ENCODE data around the gene PDE4D. TPM values are rescaled to one million over a fixed set of nuclear protein-coding genes. Genes with fewer than 3 reads are reported as not detected.

PDE4D gene
- total RNA-seq, 1 experiment from 2014 or later, result 2.1 TPM

DNA sequence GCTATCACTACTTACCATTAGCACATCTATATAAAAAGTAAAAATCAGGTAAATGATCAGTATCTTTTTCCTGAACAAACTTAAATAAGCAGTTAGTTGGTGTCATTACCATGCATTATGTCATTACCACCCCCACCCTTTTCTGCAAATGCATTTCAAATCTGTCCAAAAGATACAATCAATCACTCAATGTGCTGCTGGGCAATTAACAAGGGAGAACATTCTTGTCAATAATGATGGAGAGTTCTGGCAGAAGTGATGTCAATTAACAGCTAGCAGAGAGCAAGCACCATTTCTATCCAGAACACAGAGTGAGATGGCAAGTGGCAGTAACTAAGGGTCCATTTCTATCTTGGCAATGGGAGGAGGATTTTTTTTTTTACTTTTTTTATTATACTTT lies 3.5 kb upstream of the PDE4D start:
- Histone ChIP-seq H2BK12ac (ENCODE audit: insufficient read length, low read depth, low read length) (no peak overlapping the region), H3K18ac (ENCODE audit: insufficient read length, low read depth, low read length) (no peak overlapping the region), H3K27me3 (ENCODE audit: insufficient read depth, low read length) (peaks cover 16% of the 10 kb centered on the region; the same call in 1 of the 2 replicates), H2BK5ac (ENCODE audit: insufficient read length, low read length) (no peak overlapping the region), H3K27ac (ENCODE audit: insufficient read length, low read depth, low read length) (no peak overlapping the region), H3K4ac (ENCODE audit: low read depth, low read length) (no peak overlapping the region), H3K4me2 (ENCODE audit: insufficient read depth, insufficient read length, low read length) (no peak overlapping the region), H2BK120ac (ENCODE audit: low read depth, low read length, poor library complexity, severe bottlenecking) (no peak overlapping the region), H2AK5ac (ENCODE audit: insufficient read length, low read length) (no peak overlapping the region), H3K9me3 (ENCODE audit: control insufficient read depth, low read depth, low read length) (no peaks in the 10 kb centered on the region), H2BK15ac (ENCODE audit: low read depth, low read length) (no peak overlapping the region), H3K14ac (ENCODE audit: insufficient read depth, low read length) (no peak overlapping the region), H2BK20ac (ENCODE audit: low read depth, low read length, poor library complexity, severe bottlenecking) (no peak overlapping the region), H4K91ac (ENCODE audit: insufficient read length, low read depth, low read length) (no peak overlapping the region), H3K4me1 (ENCODE audit: insufficient read depth, low read length) (no peaks in the 10 kb centered on the region), H4K5ac (ENCODE audit: insufficient read length, low read depth, low read length) (no peak overlapping the region), H3K56ac (ENCODE audit: insufficient read length, low read depth, low read length) (no peak overlapping the region), H3K9ac (ENCODE audit: extremely low read depth, insufficient read length, low read length) (no peak overlapping the region), H3K23me2 (ENCODE audit: insufficient read length, low read depth, low read length, poor library complexity, severe bottlenecking) (peaks cover 20% of the 10 kb centered on the region), H3K23ac (ENCODE audit: insufficient read length, low read depth, low read length) (no peak overlapping the region), H3K79me1 (ENCODE audit: insufficient read depth, low read depth, low read length, poor library complexity, severe bottlenecking) (no peaks in the 10 kb centered on the region), H4K8ac (replicated peaks; ENCODE audit: insufficient read length, low read depth, low read length) (no peak overlapping the region), H3K79me2 (ENCODE audit: insufficient read depth, low read length) (no peaks in the 10 kb centered on the region), H3T11ph (ENCODE audit: low read length) (no peak overlapping the region), H2AFZ (ENCODE audit: low read length) (no peak overlapping the region), H4K20me1 (ENCODE audit: control insufficient read depth, insufficient read depth, insufficient read length) (no peaks in the 10 kb centered on the region)
- Mint-ChIP-seq H3K4me1 (peaks cover 15% of the 10 kb centered on the region in 2 experiments), H3K36me3 (ENCODE audit: insufficient read depth in 1 of 3, low read depth in 3 of 3) (no peaks in the 10 kb centered on the region; a peak in 1 of 7 replicates), H3K4me3 (no peak overlapping the region), H3K27me3 (ENCODE audit: low read depth) (peaks cover 56% of the 10 kb centered on the region), H3K27ac (no peak overlapping the region), H3K9me3 (no peaks in the 10 kb centered on the region; a peak in 1 of 5 replicates)
- DNase-seq, result no peak
- TF ChIP-seq, protein P1, sequence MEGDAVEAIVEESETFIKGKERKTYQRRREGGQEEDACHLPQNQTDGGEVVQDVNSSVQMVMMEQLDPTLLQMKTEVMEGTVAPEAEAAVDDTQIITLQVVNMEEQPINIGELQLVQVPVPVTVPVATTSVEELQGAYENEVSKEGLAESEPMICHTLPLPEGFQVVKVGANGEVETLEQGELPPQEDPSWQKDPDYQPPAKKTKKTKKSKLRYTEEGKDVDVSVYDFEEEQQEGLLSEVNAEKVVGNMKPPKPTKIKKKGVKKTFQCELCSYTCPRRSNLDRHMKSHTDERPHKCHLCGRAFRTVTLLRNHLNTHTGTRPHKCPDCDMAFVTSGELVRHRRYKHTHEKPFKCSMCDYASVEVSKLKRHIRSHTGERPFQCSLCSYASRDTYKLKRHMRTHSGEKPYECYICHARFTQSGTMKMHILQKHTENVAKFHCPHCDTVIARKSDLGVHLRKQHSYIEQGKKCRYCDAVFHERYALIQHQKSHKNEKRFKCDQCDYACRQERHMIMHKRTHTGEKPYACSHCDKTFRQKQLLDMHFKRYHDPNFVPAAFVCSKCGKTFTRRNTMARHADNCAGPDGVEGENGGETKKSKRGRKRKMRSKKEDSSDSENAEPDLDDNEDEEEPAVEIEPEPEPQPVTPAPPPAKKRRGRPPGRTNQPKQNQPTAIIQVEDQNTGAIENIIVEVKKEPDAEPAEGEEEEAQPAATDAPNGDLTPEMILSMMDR (conservative IDR thresholded peaks at IDR 0.05), result no peak
